Gastroesophageal sphincter (tissue), 4 donors: Measurements from ENCODE around the gene CDH13. TPM values are rescaled to one million over a fixed set of nuclear protein-coding genes. Genes with fewer than 3 reads are reported as not detected.

Experiments used
- ATAC-seq: fragments of 150-250 bp; one replicate; pipeline ENCODE4 v1.9.1; 2016; ENCODE audit warnings: mild to moderate bottlenecking, moderate library complexity
- H3K27ac ChIP-seq, 4 donors: fragments of 200-600 bp; sonication (generic) in 3 of 4; 1 replicate in 3 of 4; 2 replicates in 1 of 4; pipeline ENCODE4 v1.5.1; 2016 to 2019
- H3K27me3 ChIP-seq: fragments of 200-600 bp; sonication (generic); one replicate; pipeline ENCODE4 v1.5.1; 2019
- H3K36me3 ChIP-seq, 2 donors: fragments of 200-600 bp; sonication (generic); one replicate each; pipeline ENCODE4 v1.5.1; 2019; ENCODE audit warnings: control low read depth in 1 of 2
- H3K4me1 ChIP-seq, 3 donors: fragments of 200-600 bp; sonication (generic); 1 replicate in 2 of 3; 2 replicates in 1 of 3; pipeline ENCODE4 v1.5.1; 2016 to 2019; ENCODE audit warnings: control low read depth in 2 of 3
- H3K4me3 ChIP-seq, 2 donors: fragments of 200-600 bp; sonication (generic); one replicate each; pipeline ENCODE4 v1.5.1; 2019; ENCODE audit warnings: mild to moderate bottlenecking in 1 of 2, moderate library complexity in 1 of 2
- H3K9me3 ChIP-seq, 3 donors: fragments of 200-600 bp; sonication (generic); one replicate each; pipeline ENCODE4 v1.5.1; 2017 to 2019; ENCODE audit warnings: control low read depth in 2 of 3
- EP300 ChIP-seq: sonication (generic); formaldehyde crosslinking; IDR thresholded peaks from one replicate; pipeline ENCODE4 v1.6.1; 2017; ENCODE audit warnings: antibody characterized with exemption, mild to moderate bottlenecking
- POLR2A ChIP-seq, 2 donors: fragments of 450-650 bp; IDR thresholded peaks; one replicate each; pipeline ENCODE4 v1.6.1; 2017; ENCODE audit warnings: antibody characterized with exemption in 2 of 2, mild to moderate bottlenecking in 2 of 2, moderate library complexity in 1 of 2
- POLR2AphosphoS5 ChIP-seq: sonication (generic); formaldehyde crosslinking; IDR thresholded peaks from one replicate; pipeline ENCODE4 v1.6.1; 2017; ENCODE audit warnings: antibody characterized with exemption
- WGBS, 2 donors: methylation state at CpG; one replicate each; pipeline ENCODE4 v1.1.5; 2018; ENCODE audit warnings: low coverage in 1 of 2; 5-methylcytosine and 5-hydroxymethylcytosine counted together
- total RNA-seq, 4 donors: library from RNA; depleted of rRNA; stranded (reverse); fragments of >200 nt; gene quantifications; one replicate each; pipeline ENCODE4 v1.1.0, GENCODE V29; 2016
- TF ChIP-seq, protein P1 (sequence below), 4 experiments: fragments of 200-600 bp in 2 of 4; fragments of 450-650 bp in 2 of 4; sonication (generic) in 1 of 4; IDR thresholded peaks; one replicate each; pipeline ENCODE4 v1.5.1; 2017 to 2019; ENCODE audit warnings: antibody characterized with exemption in 4 of 4, mild to moderate bottlenecking in 2 of 4, moderate library complexity in 2 of 4

CDH13 gene
- total RNA-seq, 4 donors from 2014 or later = 4.2 to 22.3 (median 11.4) TPM

GRCh38 chr16:82801361-82801760, 174.6 kb downstream of the CDH13 start:
- H3K4me3 ChIP-seq = no peak overlapping the region
- no peaks in the 10 kb centered on the region for H3K4me1 ChIP-seq
- H3K27ac ChIP-seq = no peak overlapping the region
- no peaks in the 10 kb centered on the region for H3K27me3 ChIP-seq
- TF ChIP-seq EP300 = no peak
- TF ChIP-seq, protein P1, sequence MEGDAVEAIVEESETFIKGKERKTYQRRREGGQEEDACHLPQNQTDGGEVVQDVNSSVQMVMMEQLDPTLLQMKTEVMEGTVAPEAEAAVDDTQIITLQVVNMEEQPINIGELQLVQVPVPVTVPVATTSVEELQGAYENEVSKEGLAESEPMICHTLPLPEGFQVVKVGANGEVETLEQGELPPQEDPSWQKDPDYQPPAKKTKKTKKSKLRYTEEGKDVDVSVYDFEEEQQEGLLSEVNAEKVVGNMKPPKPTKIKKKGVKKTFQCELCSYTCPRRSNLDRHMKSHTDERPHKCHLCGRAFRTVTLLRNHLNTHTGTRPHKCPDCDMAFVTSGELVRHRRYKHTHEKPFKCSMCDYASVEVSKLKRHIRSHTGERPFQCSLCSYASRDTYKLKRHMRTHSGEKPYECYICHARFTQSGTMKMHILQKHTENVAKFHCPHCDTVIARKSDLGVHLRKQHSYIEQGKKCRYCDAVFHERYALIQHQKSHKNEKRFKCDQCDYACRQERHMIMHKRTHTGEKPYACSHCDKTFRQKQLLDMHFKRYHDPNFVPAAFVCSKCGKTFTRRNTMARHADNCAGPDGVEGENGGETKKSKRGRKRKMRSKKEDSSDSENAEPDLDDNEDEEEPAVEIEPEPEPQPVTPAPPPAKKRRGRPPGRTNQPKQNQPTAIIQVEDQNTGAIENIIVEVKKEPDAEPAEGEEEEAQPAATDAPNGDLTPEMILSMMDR (IDR thresholded peaks at IDR 0.05) = no peak
- no peak for TF ChIP-seq POLR2A (IDR thresholded peaks at IDR 0.05)
- no peak for TF ChIP-seq POLR2AphosphoS5
- ATAC-seq = no peak
- 81 to 86% methylated on average over 4 of the region's 4 CpGs for WGBS, 2 donors
- no peaks in the 10 kb centered on the region for H3K9me3 ChIP-seq
- no peaks in the 10 kb centered on the region for H3K36me3 ChIP-seq

- H3K36me3 ChIP-seq = no peaks in the 10 kb centered on the region
- H3K9me3 ChIP-seq = no peaks in the 10 kb centered on the region
- 94 to 100% methylated on average over 1 of the region's 1 CpG for WGBS, 2 donors
- ATAC-seq = no peak
- H3K27ac ChIP-seq = no peak overlapping the region
- TF ChIP-seq, protein P1 (IDR thresholded peaks at IDR 0.05) = no peak
- no peak for TF ChIP-seq EP300
- TF ChIP-seq POLR2A (IDR thresholded peaks at IDR 0.05) = no peak
- TF ChIP-seq POLR2AphosphoS5 = no peak
- H3K27me3 ChIP-seq = no peaks in the 10 kb centered on the region
- H3K4me3 ChIP-seq = no peak overlapping the region
- H3K4me1 ChIP-seq = no peaks in the 10 kb centered on the region
Observed at GRCh38 chr16:82805866-82806265, 179.1 kb downstream of the CDH13 start.

- H3K27me3 ChIP-seq = no peaks in the 10 kb centered on the region
- no peak for ATAC-seq
- TF ChIP-seq EP300 (no peak), POLR2A (IDR thresholded peaks at IDR 0.05) (no peak), POLR2AphosphoS5 (no peak)
- TF ChIP-seq, protein P1 (IDR thresholded peaks at IDR 0.05) = no peak
- no peaks in the 10 kb centered on the region for H3K36me3 ChIP-seq
- H3K27ac ChIP-seq = no peak overlapping the region
- 72 to 76% methylated on average over 3 of the region's 3 CpGs for WGBS, 2 donors
- H3K4me1 ChIP-seq = no peaks in the 10 kb centered on the region
- no peaks in the 10 kb centered on the region for H3K9me3 ChIP-seq
- H3K4me3 ChIP-seq = no peak overlapping the region
Observed at GRCh38 chr16:82807311-82807710, 180.5 kb downstream of the CDH13 start.

DNA sequence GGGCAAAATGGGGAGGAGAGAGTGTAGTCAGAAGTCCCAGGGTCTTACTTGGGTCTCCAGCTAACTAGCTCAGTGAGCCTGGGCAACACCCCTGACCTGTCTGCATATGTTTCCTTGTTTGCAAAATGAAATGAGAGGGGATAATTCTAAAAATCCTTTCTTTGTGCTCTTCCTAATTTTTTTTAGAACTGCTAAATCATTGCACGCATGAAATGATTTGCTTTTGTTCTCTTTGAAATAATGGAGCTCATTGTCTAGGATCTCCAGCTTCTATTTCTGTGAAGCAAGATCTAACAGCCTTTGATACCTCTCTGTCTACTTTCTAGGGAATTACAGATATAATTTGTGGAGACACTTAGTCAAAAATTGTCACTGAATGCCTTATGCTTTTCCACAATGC, 181.3 kb downstream of the CDH13 start:
- no peak overlapping the region for H3K4me3 ChIP-seq
- no peaks in the 10 kb centered on the region for H3K4me1 ChIP-seq
- no peaks in the 10 kb centered on the region for H3K9me3 ChIP-seq
- no peaks in the 10 kb centered on the region for H3K36me3 ChIP-seq
- no peak overlapping the region for H3K27ac ChIP-seq
- ATAC-seq = no peak
- H3K27me3 ChIP-seq = no peaks in the 10 kb centered on the region
- TF ChIP-seq POLR2AphosphoS5 (no peak), EP300 (no peak), POLR2A (IDR thresholded peaks at IDR 0.05) (no peak)
- TF ChIP-seq, protein P1 (IDR thresholded peaks at IDR 0.05) = no peak
- 64 to 100% methylated on average over 1 of the region's 1 CpG for WGBS, 2 donors

DNA sequence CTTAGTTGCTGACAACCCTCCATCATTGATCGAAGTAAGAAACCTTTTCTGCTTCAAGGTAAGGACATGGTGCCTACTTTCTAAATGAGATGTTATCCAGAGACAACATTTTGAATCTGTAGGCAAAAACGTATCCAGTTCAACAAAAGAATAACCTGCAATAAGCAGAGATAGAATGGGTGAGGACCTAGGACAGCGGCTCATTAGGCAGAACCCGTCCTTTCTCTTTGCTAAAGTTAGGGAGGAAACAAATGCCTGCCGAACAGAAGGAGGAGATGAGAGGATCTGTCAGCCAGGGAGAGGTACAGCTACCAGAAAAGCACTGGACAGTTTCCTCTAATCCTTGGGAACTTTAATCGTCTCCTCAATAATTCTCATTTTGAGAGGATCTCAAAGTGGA, 183.3 kb downstream of the CDH13 start:
- Histone ChIP-seq H3K36me3 (no peaks in the 10 kb centered on the region), H3K4me1 (no peaks in the 10 kb centered on the region), H3K4me3 (no peak overlapping the region), H3K27ac (no peak overlapping the region), H3K9me3 (no peaks in the 10 kb centered on the region), H3K27me3 (no peaks in the 10 kb centered on the region)
- ATAC-seq = no peak
- no peak for TF ChIP-seq POLR2A (IDR thresholded peaks at IDR 0.05)
- WGBS, 2 donors = 52 to 75% methylated on average over 5 of the region's 6 CpGs
